AG09319 (cell line): ENCODE data around the gene ELL.

Experiments used
- DNase-seq: peaks from one replicate; pipeline ENCODE4 v3.0.0-alpha.2; 2010; ENCODE audit warnings: low read depth; ENCODE audit errors: extremely low read depth
- CTCF ChIP-seq: IDR thresholded peaks from 2 replicates; pipeline ENCODE4 v1.5.1; 2011; ENCODE audit warnings: low read depth, mild to moderate bottlenecking, inconsistent platforms, low read length, moderate library complexity

The ELL gene

DNA sequence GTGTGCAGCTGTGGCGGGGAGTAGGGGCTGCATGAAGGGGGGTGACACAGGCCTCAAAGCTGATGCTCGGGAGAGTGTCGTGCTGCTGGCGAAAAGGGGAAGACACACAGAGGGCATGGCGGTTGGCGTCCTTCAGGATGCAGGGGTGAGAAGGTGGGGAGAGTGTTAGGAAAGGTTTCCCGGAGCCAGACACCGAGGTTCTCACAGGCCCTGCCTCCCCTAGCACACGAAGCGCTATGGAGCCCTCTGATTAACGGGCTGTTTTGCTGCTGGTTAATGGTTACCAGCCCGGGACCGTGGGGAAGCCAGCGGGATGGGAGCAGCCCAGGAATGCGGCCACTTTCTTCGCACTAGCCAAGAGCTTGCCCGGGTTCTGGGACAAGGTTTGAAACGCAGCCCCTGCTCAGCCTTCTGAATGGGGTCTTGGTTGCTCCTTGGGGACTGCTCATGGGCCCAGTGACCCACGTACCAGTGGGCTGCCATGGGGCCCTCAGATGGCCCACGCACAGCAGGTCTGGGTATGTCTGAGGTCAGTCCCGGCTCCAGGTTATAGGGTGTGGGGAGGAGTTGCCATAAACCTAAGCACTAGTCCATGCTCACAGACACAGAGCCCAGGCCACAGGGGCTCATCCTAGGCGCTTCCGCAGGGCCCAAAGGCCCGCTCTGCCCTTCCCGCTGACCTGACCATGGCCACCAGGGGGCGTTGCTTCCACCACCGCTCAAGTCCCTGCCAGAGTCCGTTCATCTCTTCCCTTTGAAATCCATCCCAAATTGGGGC, 52.6 kb downstream of the ELL start:
- TF ChIP-seq CTCF: peak; percentile 85
- no peak for DNase-seq

GRCh38 chr19:18468517-18468916, 53.4 kb downstream of the ELL start:
- TF ChIP-seq CTCF: no peak
- DNase-seq: no peak

- no peak for TF ChIP-seq CTCF
- DNase-seq: no peak
Measured at GRCh38 chr19:18467978-18468377, 53.9 kb downstream of the ELL start.

DNA sequence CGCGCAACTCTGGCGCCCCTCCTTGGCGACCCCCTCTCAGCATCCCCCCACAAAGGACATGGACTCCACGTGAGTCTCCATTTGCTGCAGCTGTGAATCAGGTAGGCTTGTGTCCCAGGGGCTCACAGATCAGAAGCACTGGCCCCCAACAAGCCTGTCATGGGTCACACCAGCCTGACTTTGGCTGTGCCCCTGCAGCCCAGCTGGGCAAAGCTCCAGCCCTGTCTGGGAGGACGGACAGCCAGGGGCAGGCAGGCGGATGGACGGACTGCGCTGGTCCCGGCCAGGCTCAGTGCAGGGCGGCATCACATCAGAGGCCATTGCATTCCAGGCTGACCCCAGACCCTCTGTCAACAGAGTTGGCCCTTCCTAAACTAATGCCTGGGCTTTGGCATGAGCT, 55.5 kb downstream of the ELL start:
- DNase-seq: no peak
- TF ChIP-seq CTCF: no peak

GRCh38 chr19:18465964-18466339, 55.9 kb downstream of the ELL start:
- no peak for DNase-seq
- TF ChIP-seq CTCF: no peak

- DNase-seq: no peak
- no peak for TF ChIP-seq CTCF
Measured at GRCh38 chr19:18465214-18465963, 56.5 kb downstream of the ELL start.

GRCh38 chr19:18464646-18465045, 57.2 kb downstream of the ELL start:
- peak; percentile 91 for DNase-seq

More at GRCh38 chr19:18464646-18465045, 57.2 kb downstream of the ELL start:
- TF ChIP-seq CTCF: no peak
